Activated CD4-positive, alpha-beta memory T cell treated with anti-CD3 and anti-CD28 coated beads for 36 hours (primary cell): ENCODE results near the gene DPPA4. TPM values are rescaled to one million over a fixed set of nuclear protein-coding genes. Genes with fewer than 3 reads are reported as not detected.
A peak's percentile ranks its signal among the peaks of the same experiment; 100 is the strongest.
"Not testable (repeated sequence)": the region's sequence is repeated elsewhere in the genome, so short reads cannot be mapped to it uniquely, and the experiment has no call there.

Source experiments
- CTCF ChIA-PET: fragments of 350-600 bp; sonication (Branson Sonifier 250); formaldehyde crosslinking; loops from one replicate; lab custom pipeline; 2021; ENCODE audit warnings: antibody characterized with exemption, inconsistent platforms; lab: Charles Lee
- POLR2A ChIA-PET: fragments of 350-600 bp; sonication (Branson Sonifier 250); formaldehyde crosslinking; loops from one replicate; lab custom pipeline; 2021; ENCODE audit warnings: antibody characterized with exemption; lab: Charles Lee
- DNase-seq: peaks from one replicate; pipeline ENCODE4 v3.0.0-alpha.2; 2020
- H3K27ac Mint-ChIP-seq: one replicate; pipeline ENCODE4 v1.8.0; 2021; ENCODE audit warnings: mixed read lengths
- H3K27me3 Mint-ChIP-seq: one replicate; pipeline ENCODE4 v1.8.0; 2021; ENCODE audit warnings: mixed read lengths
- H3K36me3 Mint-ChIP-seq: one replicate; pipeline ENCODE4 v1.8.0; 2021; ENCODE audit warnings: mixed read lengths
- H3K4me1 Mint-ChIP-seq: one replicate; pipeline ENCODE4 v1.8.0; 2021; ENCODE audit warnings: low read depth, mixed read lengths
- H3K4me3 Mint-ChIP-seq: one replicate; pipeline ENCODE4 v1.8.0; 2021; ENCODE audit warnings: mild to moderate bottlenecking, mixed read lengths
- H3K9me3 Mint-ChIP-seq: one replicate; pipeline ENCODE4 v1.8.0; 2021; ENCODE audit warnings: mixed read lengths
- intact Hi-C: fragments of 100-400 bp; cut with micrococcal nuclease; formaldehyde crosslinking; loops from one replicate; pipeline ENCODE4 v1.15.1; 2023
- total RNA-seq, 2 experiments: library from RNA; stranded (reverse); gene quantifications; one replicate each; pipeline ENCODE4 v1.2.3, GENCODE V29; 2021

Gene DPPA4
- total RNA-seq = not detected

GRCh38 chr3:109337393-109337792 lies at the start of gene DPPA4:
Gene DPPA4, minus strand, starts transcription at chr3:109337546. Its CDS starts 29 bp downstream, at chr3:109337517.
- Mint-ChIP-seq H3K9me3 (no peaks in the 10 kb centered on the region), H3K27me3 (peaks cover 24% of the 10 kb centered on the region), H3K4me3 (peak within 1 kb of the TSS; percentile 48), H3K4me1 (peaks cover 8% of the 10 kb centered on the region), H3K27ac (no peak within 1 kb of the TSS), H3K36me3 (peaks cover 1% of the 10 kb centered on the region)
- ChIA-PET CTCF (no interaction called here), POLR2A (no interaction called here)
- no peak for DNase-seq
- intact Hi-C loops = no loop called here

GRCh38 chr3:109385442-109386318 lies 48.3 kb upstream of the DPPA4 start:
- Mint-ChIP-seq H3K4me3 (no peak overlapping the region), H3K27me3 (peaks cover 1% of the 10 kb centered on the region), H3K4me1 (no peaks in the 10 kb centered on the region), H3K27ac (no peak overlapping the region), H3K9me3 (no peaks in the 10 kb centered on the region), H3K36me3 (no peaks in the 10 kb centered on the region)
- DNase-seq = no peak
- intact Hi-C loops = no loop called here
- ChIA-PET POLR2A (no interaction called here), CTCF (interaction anchor here (0.6 kb wide), 1 partner anchor 853 kb away, joined by 3 read pairs; no protein-coding TSS in a partner anchor)

- POLR2A ChIA-PET = no interaction called here
- Mint-ChIP-seq H3K4me3 (no peak overlapping the region), H3K4me1 (no peaks in the 10 kb centered on the region), H3K27ac (no peak overlapping the region), H3K27me3 (no peaks in the 10 kb centered on the region), H3K36me3 (no peaks in the 10 kb centered on the region), H3K9me3 (no peaks in the 10 kb centered on the region)
- CTCF ChIA-PET = no interaction called here
- DNase-seq = no peak
- intact Hi-C loops = no loop called here
Measured at GRCh38 chr3:109384164-109384563, 46.8 kb upstream of the DPPA4 start.

- H3K4me1 Mint-ChIP-seq = no peaks in the 10 kb centered on the region
- intact Hi-C loops = no loop called here
- H3K36me3 Mint-ChIP-seq = no peaks in the 10 kb centered on the region
- POLR2A ChIA-PET = no interaction called here
- H3K4me3 Mint-ChIP-seq = no peak overlapping the region
- no peak overlapping the region for H3K27ac Mint-ChIP-seq
- CTCF ChIA-PET = no interaction called here
- H3K27me3 Mint-ChIP-seq = no peaks in the 10 kb centered on the region
- no peak for DNase-seq
- no peaks in the 10 kb centered on the region for H3K9me3 Mint-ChIP-seq
Measured at GRCh38 chr3:109382588-109382987, 45.2 kb upstream of the DPPA4 start.

- Mint-ChIP-seq H3K27ac (no peak overlapping the region), H3K4me1 (no peaks in the 10 kb centered on the region), H3K4me3 (no peak overlapping the region), H3K36me3 (no peaks in the 10 kb centered on the region), H3K9me3 (no peaks in the 10 kb centered on the region), H3K27me3 (no peaks in the 10 kb centered on the region)
- CTCF ChIA-PET = no interaction called here
- POLR2A ChIA-PET = no interaction called here
- intact Hi-C loops = no loop called here
- no peak for DNase-seq
Measured at GRCh38 chr3:109375975-109376374, 38.6 kb upstream of the DPPA4 start.

- H3K27me3 Mint-ChIP-seq, intact Hi-C loops, H3K27ac Mint-ChIP-seq, H3K36me3 Mint-ChIP-seq, H3K4me3 Mint-ChIP-seq, H3K4me1 Mint-ChIP-seq, CTCF ChIA-PET, POLR2A ChIA-PET, H3K9me3 Mint-ChIP-seq, DNase-seq: not testable (repeated sequence)
Measured at GRCh38 chr3:109374434-109374833, 37.1 kb upstream of the DPPA4 start.

GRCh38 chr3:109373933-109374332 lies 36.6 kb upstream of the DPPA4 start:
- no peak overlapping the region for H3K27ac Mint-ChIP-seq
- intact Hi-C loops = no loop called here
- H3K4me3 Mint-ChIP-seq = no peak overlapping the region
- ChIA-PET CTCF (no interaction called here), POLR2A (no interaction called here)
- no peaks in the 10 kb centered on the region for H3K36me3 Mint-ChIP-seq
- H3K4me1 Mint-ChIP-seq = no peaks in the 10 kb centered on the region
- H3K27me3 Mint-ChIP-seq = no peaks in the 10 kb centered on the region
- no peaks in the 10 kb centered on the region for H3K9me3 Mint-ChIP-seq
- DNase-seq = no peak

- no peak overlapping the region for H3K4me3 Mint-ChIP-seq
- H3K27me3 Mint-ChIP-seq = no peaks in the 10 kb centered on the region
- intact Hi-C loops = no loop called here
- H3K36me3 Mint-ChIP-seq = no peaks in the 10 kb centered on the region
- ChIA-PET CTCF (no interaction called here), POLR2A (no interaction called here)
- H3K27ac Mint-ChIP-seq = no peak overlapping the region
- no peak for DNase-seq
- H3K9me3 Mint-ChIP-seq = no peaks in the 10 kb centered on the region
- H3K4me1 Mint-ChIP-seq = no peaks in the 10 kb centered on the region
Measured at GRCh38 chr3:109372639-109373038, 35.3 kb upstream of the DPPA4 start.

- Mint-ChIP-seq H3K4me3 (no peak overlapping the region), H3K27ac (no peak overlapping the region), H3K36me3 (no peaks in the 10 kb centered on the region), H3K4me1 (no peaks in the 10 kb centered on the region), H3K9me3 (no peaks in the 10 kb centered on the region), H3K27me3 (no peaks in the 10 kb centered on the region)
- no peak for DNase-seq
- intact Hi-C loops = no loop called here
- ChIA-PET POLR2A (no interaction called here), CTCF (interaction anchor here (0.6 kb wide), 1 partner anchor 444 kb away, joined by 3 read pairs; no protein-coding TSS in a partner anchor)
Measured at GRCh38 chr3:109369510-109369909, 32.2 kb upstream of the DPPA4 start.

- no peaks in the 10 kb centered on the region for H3K27me3 Mint-ChIP-seq
- H3K9me3 Mint-ChIP-seq = no peaks in the 10 kb centered on the region
- POLR2A ChIA-PET = no interaction called here
- no peaks in the 10 kb centered on the region for H3K4me1 Mint-ChIP-seq
- no peak overlapping the region for H3K4me3 Mint-ChIP-seq
- H3K36me3 Mint-ChIP-seq = no peaks in the 10 kb centered on the region
- DNase-seq = no peak
- CTCF ChIA-PET = no interaction called here
- H3K27ac Mint-ChIP-seq = no peak overlapping the region
- intact Hi-C loops = no loop called here
Measured at GRCh38 chr3:109364088-109364487, 26.7 kb upstream of the DPPA4 start.

GRCh38 chr3:109363634-109364033 lies 26.3 kb upstream of the DPPA4 start:
- Mint-ChIP-seq H3K4me1 (no peaks in the 10 kb centered on the region), H3K4me3 (no peak overlapping the region), H3K27me3 (no peaks in the 10 kb centered on the region), H3K36me3 (no peaks in the 10 kb centered on the region), H3K9me3 (no peaks in the 10 kb centered on the region), H3K27ac (no peak overlapping the region)
- DNase-seq = no peak
- ChIA-PET CTCF (interaction anchor here (1.3 kb wide), 1 partner anchor 340 kb away, joined by 3 read pairs; no protein-coding TSS in a partner anchor), POLR2A (no interaction called here)
- intact Hi-C loops = no loop called here

GRCh38 chr3:109362823-109363222 lies 25.5 kb upstream of the DPPA4 start:
- ChIA-PET CTCF (interaction anchor here (1.3 kb wide), 1 partner anchor 339 kb away, joined by 3 read pairs; no protein-coding TSS in a partner anchor), POLR2A (no interaction called here)
- intact Hi-C loops = no loop called here
- no peaks in the 10 kb centered on the region for H3K27me3 Mint-ChIP-seq
- H3K4me3 Mint-ChIP-seq = no peak overlapping the region
- H3K27ac Mint-ChIP-seq = no peak overlapping the region
- no peaks in the 10 kb centered on the region for H3K36me3 Mint-ChIP-seq
- DNase-seq = no peak
- no peaks in the 10 kb centered on the region for H3K4me1 Mint-ChIP-seq
- no peaks in the 10 kb centered on the region for H3K9me3 Mint-ChIP-seq

- POLR2A ChIA-PET, H3K27me3 Mint-ChIP-seq, H3K4me3 Mint-ChIP-seq, H3K9me3 Mint-ChIP-seq, DNase-seq, CTCF ChIA-PET, intact Hi-C loops, H3K27ac Mint-ChIP-seq, H3K36me3 Mint-ChIP-seq, H3K4me1 Mint-ChIP-seq: not testable (repeated sequence)
Measured at GRCh38 chr3:109358809-109359208, 21.5 kb upstream of the DPPA4 start.
